Thoracic aorta (tissue), 2 donors: ENCODE measurements around the gene ACAN. TPM values are rescaled to one million over a fixed set of nuclear protein-coding genes. Genes with fewer than 3 reads are reported as not detected.

Experiments used
- ATAC-seq: fragments of 150-250 bp; one replicate; pipeline ENCODE4 v1.8.0; 2017; ENCODE audit warnings: low read depth; ENCODE audit not compliant: insufficient number of reproducible peaks, low FRiP score
- DNase-seq: peaks from one replicate; pipeline ENCODE4 v3.0.0-alpha.2; 2020; ENCODE audit warnings: low spot score
- H3K27ac ChIP-seq, 2 donors: fragments of 200-600 bp; sonication (generic); 1 replicate in 1 of 2; 2 replicates in 1 of 2; pipeline ENCODE4 v1.5.1; 2016; ENCODE audit warnings: mild to moderate bottlenecking in 2 of 2, moderate library complexity in 2 of 2
- H3K27me3 ChIP-seq: fragments of 200-600 bp; sonication (generic); replicated peaks from 2 replicates; pipeline ENCODE4 v1.6.0; 2016; ENCODE audit warnings: mild to moderate bottlenecking; ENCODE audit not compliant: insufficient read depth
- H3K36me3 ChIP-seq: fragments of 200-600 bp; sonication (generic); one replicate; pipeline ENCODE4 v1.5.1; 2016
- H3K4me1 ChIP-seq, 2 donors: fragments of 200-600 bp; sonication (generic); 1 replicate in 1 of 2; 2 replicates in 1 of 2; pipeline versions ENCODE4 v1.5.1 to v1.6.0; 2016; ENCODE audit warnings: low read depth in 2 of 2, mild to moderate bottlenecking in 1 of 2; ENCODE audit not compliant: control insufficient read depth in 1 of 2
- H3K4me3 ChIP-seq: fragments of 200-600 bp; sonication (generic); 2 replicates; pipeline ENCODE4 v1.5.1; 2016; ENCODE audit warnings: mild to moderate bottlenecking
- H3K9me3 ChIP-seq: fragments of 200-600 bp; sonication (generic); 2 replicates; pipeline ENCODE4 v1.5.1; 2016
- total RNA-seq, 2 donors: library from RNA; depleted of rRNA; stranded (reverse); fragments of >200 nt; gene quantifications; one replicate each; pipeline versions ENCODE4 v1.1.0 to v1.2.3, GENCODE V29; 2016
- TF ChIP-seq, protein P1 (sequence below): fragments of 200-600 bp; sonication (generic); IDR thresholded peaks from one replicate; pipeline ENCODE4 v1.5.1; 2019; ENCODE audit warnings: antibody characterized with exemption

The ACAN gene
- total RNA-seq, 2 donors from 2014 or later = 23.2 to 147 TPM

DNA sequence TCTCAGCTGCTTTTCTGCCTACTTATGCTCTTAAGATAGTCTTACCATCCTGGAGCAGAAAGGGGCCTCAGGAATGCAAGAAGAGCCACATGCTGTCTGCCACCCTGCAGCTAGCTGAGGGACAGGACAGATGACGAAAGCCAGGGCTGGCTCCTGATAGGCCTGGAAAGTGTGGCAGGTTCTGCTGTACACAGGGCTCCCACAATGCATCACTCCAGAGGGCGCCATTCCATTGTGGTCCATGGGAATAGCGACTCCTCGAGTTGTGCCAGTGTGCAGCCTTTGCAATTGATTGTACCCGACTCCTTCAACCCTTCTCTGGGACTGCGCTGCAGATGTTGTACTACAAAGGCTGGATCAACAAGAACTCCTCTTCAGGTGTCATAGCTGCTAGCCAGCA lies 11.2 kb downstream of the ACAN start:
- no peak overlapping the region for H3K27ac ChIP-seq
- no peaks in the 10 kb centered on the region for H3K36me3 ChIP-seq
- no peaks in the 10 kb centered on the region for H3K4me1 ChIP-seq
- TF ChIP-seq, protein P1, sequence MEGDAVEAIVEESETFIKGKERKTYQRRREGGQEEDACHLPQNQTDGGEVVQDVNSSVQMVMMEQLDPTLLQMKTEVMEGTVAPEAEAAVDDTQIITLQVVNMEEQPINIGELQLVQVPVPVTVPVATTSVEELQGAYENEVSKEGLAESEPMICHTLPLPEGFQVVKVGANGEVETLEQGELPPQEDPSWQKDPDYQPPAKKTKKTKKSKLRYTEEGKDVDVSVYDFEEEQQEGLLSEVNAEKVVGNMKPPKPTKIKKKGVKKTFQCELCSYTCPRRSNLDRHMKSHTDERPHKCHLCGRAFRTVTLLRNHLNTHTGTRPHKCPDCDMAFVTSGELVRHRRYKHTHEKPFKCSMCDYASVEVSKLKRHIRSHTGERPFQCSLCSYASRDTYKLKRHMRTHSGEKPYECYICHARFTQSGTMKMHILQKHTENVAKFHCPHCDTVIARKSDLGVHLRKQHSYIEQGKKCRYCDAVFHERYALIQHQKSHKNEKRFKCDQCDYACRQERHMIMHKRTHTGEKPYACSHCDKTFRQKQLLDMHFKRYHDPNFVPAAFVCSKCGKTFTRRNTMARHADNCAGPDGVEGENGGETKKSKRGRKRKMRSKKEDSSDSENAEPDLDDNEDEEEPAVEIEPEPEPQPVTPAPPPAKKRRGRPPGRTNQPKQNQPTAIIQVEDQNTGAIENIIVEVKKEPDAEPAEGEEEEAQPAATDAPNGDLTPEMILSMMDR = no peak
- no peaks in the 10 kb centered on the region for H3K27me3 ChIP-seq
- DNase-seq (no peak), ATAC-seq (no peak)
- H3K4me3 ChIP-seq = no peak overlapping the region
- H3K9me3 ChIP-seq = no peaks in the 10 kb centered on the region

GRCh38 chr15:88818920-88819319 lies 15.7 kb downstream of the ACAN start:
- H3K4me1 ChIP-seq = peaks cover 0 to 11% of the 10 kb centered on the region in 2 donors
- H3K27me3 ChIP-seq = no peaks in the 10 kb centered on the region
- H3K27ac ChIP-seq = no peak overlapping the region
- no peaks in the 10 kb centered on the region for H3K36me3 ChIP-seq
- DNase-seq = no peak
- TF ChIP-seq, protein P1 = no peak
- no peaks in the 10 kb centered on the region for H3K9me3 ChIP-seq
- ATAC-seq = no peak
- no peak overlapping the region for H3K4me3 ChIP-seq

GRCh38 chr15:88821993-88822392 lies 18.8 kb downstream of the ACAN start:
- Histone ChIP-seq H3K27ac (no peak overlapping the region), H3K27me3 (no peaks in the 10 kb centered on the region), H3K36me3 (no peaks in the 10 kb centered on the region), H3K4me1 (peaks cover 0 to 11% of the 10 kb centered on the region in 2 donors), H3K4me3 (no peak overlapping the region), H3K9me3 (no peaks in the 10 kb centered on the region)
- no peak for DNase-seq
- TF ChIP-seq, protein P1 = no peak
- no peak for ATAC-seq

DNA sequence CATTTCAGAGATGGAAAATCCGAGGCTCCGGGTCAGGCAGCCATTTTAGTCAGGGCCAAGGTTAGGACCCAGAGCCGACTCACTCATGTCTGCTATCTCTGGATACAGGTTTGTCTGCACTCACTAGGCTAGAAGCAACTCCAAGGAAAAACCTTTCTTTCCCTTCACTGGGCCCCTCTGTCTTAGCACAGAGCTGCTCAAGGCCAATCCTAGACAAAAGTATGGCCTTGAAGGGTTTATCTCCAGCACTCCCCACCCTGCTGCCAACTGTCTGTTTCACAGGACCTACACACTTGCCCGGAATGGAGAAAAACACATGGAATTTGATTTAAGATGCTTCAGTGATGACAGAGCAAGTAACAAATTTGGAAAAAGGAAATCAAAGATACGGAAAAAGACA lies 25.6 kb downstream of the ACAN start:
- TF ChIP-seq, protein P1 = no peak
- ATAC-seq = no peak
- Histone ChIP-seq H3K36me3 (no peaks in the 10 kb centered on the region), H3K9me3 (no peaks in the 10 kb centered on the region), H3K4me1 (peaks cover 1 to 16% of the 10 kb centered on the region in 2 donors), H3K27ac (no peak overlapping the region), H3K4me3 (no peak overlapping the region), H3K27me3 (no peaks in the 10 kb centered on the region)
- DNase-seq = no peak

DNA sequence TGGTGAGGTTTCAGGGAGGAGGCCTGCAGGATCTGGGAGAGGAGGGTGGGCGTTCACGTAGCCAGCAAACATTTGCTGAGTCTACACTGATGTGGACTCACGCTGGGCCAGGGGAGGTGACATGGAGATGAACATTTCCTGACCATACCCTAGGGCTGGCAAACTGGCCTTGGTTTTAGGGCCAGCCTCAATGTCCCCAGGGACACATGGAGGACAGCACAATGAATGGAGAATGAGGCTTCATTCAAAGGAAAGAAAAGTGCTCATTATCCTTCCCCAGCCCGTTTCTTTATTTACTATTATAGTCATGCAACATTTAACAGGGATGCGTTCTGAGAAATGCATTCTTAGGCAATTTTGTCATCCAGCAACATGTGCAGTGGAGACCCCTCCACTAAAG lies 26.8 kb downstream of the ACAN start:
- TF ChIP-seq, protein P1 = no peak
- peaks cover 4 to 26% of the 10 kb centered on the region in 2 donors for H3K4me1 ChIP-seq
- DNase-seq (no peak), ATAC-seq (no peak)
- no peak overlapping the region for H3K27ac ChIP-seq
- no peak overlapping the region for H3K4me3 ChIP-seq
- no peaks in the 10 kb centered on the region for H3K9me3 ChIP-seq
- no peaks in the 10 kb centered on the region for H3K36me3 ChIP-seq
- H3K27me3 ChIP-seq = no peaks in the 10 kb centered on the region
